HG03025 (cell line): ENCODE data around the gene CERS6.
"Not testable (repeated sequence)": the region's sequence is repeated elsewhere in the genome, so short reads cannot be mapped to it uniquely, and the experiment has no call there.

Source experiments
- ATAC-seq: cut with Tn5 transposase; IDR thresholded peaks from one replicate; pipeline ENCODE4 v1.9.1; 2021; ENCODE audit warnings: mild to moderate bottlenecking, moderate library complexity; ENCODE audit not compliant: unreplicated experiment, low FRiP score

The CERS6 gene

GRCh38 chr2:168495524-168495923, 39.5 kb downstream of the CERS6 start:
- peak; percentile 85 for ATAC-seq

DNA sequence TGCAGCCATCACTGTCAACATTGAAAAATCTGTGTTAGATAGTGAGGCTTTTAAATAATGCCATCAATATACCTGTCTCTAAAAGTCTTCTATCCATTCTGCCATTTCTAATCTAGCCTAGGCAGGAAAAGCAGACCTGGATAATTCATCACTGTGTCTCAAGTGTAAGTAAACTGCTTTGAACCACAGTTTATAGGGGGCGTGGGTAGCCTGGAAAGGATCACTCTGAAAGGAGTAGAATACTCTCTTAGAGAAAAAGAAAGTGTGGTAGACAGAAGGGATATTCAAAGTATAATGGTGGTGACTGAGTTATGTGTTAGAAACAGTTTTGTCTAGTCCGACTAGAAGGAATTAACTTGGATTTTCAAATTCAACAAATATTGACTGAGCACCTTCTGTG, 40.8 kb downstream of the CERS6 start:
- no peak for ATAC-seq

DNA sequence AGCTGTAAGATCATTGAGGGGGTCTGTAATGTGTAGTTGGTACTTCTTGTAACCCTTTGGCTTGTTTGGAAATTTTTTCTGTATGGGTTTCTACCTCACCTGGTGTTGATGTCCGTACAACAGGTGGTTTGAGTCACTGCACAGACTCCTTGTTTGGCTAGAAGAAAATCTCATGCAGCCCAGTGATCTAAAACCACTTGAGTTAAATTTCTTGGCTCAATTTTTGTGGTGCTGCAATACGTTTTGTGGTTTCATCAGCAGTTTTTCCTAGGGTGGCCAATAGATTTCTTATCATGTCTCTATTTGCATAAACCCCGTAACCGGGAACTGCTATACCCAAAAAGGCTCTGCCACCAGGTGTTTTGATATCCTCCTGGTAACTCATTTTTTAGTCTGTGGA, 43.4 kb downstream of the CERS6 start:
- no peak for ATAC-seq

DNA sequence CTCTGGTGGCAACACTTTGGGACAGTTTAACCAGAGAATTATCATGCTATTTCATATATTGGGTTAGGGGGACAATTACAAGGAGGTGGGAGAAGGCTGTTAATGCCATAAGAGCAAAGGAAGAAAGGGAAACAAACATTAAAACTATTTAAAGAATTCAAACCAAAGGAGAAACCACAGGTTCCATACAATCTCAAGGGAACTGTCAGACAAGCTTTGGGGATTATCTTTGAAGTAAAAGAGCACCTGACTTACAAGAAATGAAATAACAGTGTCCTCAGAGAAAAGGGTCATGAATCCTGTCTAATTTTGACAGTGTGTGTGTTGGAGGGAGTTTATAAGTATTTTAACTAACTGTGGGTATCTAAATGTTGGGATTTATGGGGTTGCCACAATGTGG, 44.4 kb downstream of the CERS6 start:
- ATAC-seq = no peak

- no peak for ATAC-seq
Observed at GRCh38 chr2:168501466-168502065, 45.5 kb downstream of the CERS6 start.

DNA sequence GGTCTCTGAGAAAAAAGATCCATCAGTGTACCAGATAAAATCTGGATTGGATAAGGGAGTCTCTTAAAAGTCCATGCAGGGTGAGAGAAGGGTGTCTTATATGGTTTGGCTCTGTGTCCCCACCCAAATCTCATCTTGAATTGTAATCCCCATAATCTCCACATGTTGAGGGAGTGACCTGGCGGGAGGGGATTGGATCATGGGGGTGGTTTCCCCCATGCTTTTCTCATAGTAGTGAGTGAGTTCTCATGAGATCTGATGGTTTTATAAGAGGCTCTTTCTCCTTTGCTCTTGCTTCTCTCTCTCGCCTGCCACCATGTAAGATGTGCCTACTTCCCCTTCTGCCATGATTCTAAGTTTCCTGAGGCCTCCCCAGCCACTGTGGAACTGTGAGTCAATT, 46.8 kb downstream of the CERS6 start:
- not testable (repeated sequence) for ATAC-seq

- ATAC-seq = no peak
Observed at GRCh38 chr2:168503901-168504300, 47.8 kb downstream of the CERS6 start.

GRCh38 chr2:168504323-168504722, 48.3 kb downstream of the CERS6 start:
- ATAC-seq = no peak

GRCh38 chr2:168510125-168510756, 54.2 kb downstream of the CERS6 start:
- ATAC-seq = no peak

DNA sequence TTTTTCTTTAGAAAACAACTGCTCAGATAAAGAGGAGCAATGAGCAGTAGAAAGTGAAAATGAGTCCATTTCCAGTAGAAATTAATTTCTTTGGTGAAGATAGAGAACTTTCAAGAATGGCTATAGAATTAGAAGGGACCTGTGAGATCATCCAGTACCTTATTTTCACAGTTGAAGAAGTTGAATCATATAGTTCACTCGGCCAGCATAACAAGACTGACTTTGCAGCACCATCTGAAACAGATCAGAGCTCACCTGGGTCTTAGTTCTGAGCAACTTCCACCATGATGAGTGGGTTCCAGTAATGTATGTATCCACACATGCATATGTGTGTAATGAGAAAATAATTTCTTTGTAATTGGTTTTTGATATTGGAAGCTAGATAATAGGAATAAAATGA, 58.6 kb downstream of the CERS6 start:
- ATAC-seq = no peak

GRCh38 chr2:168515502-168515901, 59.4 kb downstream of the CERS6 start:
- ATAC-seq = no peak

GRCh38 chr2:168517816-168518215, 61.7 kb downstream of the CERS6 start:
- no peak for ATAC-seq

GRCh38 chr2:168518555-168519066, 62.5 kb downstream of the CERS6 start:
- peak; percentile 65 for ATAC-seq

GRCh38 chr2:168519534-168520308, 63.6 kb downstream of the CERS6 start:
- ATAC-seq = no peak

GRCh38 chr2:168521053-168521741, 65.1 kb downstream of the CERS6 start:
- no peak for ATAC-seq

DNA sequence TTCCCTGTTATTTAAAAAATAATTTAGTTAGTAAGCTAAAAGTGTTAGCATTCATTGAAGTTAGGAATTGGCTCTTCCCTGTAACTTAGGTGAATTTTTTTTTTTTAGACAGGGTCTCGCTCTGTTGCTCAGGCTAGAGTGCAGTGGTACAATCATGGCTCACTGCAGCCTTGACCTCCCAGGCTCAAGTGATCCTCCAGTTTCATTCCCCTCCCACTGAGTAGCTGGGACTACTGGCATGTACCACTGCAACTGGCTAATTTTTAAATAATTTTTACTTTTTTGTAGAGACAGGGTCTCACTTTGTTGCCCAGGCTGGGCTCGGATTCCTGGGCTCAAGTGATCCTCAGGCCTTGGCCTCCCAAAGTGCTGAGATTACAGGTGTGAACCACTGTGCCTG, 66.4 kb downstream of the CERS6 start:
- no peak for ATAC-seq

DNA sequence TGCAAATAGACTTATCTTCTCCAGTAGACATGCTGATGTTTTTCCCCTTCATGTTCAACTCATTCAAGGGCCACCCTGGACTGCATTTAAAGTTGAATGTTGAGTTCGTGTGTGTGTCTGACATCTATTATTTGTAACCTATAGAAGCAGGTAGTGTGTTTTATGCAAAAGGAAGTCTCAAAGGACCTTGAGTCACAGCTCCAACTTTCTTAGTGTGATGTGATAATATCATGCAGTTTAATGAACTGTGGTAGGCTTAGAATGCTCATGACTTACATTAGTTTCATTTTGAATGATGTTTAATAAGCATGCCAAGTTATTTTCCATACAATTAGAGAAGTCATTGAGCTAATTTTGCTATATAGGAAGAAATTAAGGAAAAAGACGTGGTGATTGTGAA, 67.9 kb downstream of the CERS6 start:
- no peak for ATAC-seq

DNA sequence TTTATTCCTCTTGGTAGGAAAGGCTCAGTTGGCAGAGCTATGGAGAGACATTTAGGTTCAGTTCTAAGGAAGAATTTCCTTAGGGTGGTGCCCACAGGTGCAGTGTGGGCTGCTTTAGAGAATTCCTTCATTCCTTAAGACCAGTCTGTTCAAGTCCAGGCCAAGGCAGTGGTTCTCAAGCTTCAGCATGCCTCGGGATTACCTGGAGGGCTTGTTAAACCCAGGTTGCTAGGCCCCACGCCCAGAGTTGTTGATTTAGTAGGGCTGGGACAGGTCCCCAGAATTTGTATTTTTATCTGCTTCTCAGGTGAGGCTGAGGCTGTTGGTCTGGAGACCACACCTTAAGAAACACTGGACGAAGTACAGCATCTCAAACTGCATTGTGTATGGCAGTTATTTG, 68.9 kb downstream of the CERS6 start:
- ATAC-seq = no peak

DNA sequence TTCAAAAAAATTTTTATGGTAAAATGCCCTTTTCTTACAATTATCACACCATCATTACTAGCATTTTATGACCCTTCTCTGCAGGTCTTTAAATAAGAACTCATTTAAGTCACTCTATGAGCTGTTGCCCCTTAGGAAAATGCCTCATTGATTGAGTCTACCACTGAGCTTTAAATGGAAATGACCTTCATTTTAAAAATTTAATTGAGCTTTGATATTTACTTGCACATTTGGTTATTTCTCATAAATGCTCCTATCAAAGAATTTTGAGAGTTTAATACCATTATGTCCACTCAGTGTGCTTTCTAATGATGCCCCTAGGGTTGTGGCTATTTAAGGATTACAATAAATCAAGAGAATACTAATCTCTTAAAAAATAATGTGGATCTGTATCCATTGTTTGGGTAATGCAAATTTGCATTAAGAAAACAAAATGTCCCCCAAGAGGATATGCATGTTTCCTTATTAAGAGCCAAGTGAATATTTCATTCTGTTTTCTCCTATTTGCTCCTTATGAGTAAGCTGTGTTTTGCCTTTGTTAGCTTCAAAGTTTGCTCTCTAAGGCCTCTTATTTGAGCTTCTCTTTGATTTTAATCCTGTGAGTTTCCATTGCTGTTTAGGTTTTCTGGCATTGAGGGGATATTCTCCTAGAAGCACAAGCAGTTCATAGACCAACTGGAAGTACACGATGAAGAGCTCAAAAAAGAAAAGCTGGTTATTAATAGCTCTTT, 69.8 kb downstream of the CERS6 start:
- ATAC-seq = no peak

DNA sequence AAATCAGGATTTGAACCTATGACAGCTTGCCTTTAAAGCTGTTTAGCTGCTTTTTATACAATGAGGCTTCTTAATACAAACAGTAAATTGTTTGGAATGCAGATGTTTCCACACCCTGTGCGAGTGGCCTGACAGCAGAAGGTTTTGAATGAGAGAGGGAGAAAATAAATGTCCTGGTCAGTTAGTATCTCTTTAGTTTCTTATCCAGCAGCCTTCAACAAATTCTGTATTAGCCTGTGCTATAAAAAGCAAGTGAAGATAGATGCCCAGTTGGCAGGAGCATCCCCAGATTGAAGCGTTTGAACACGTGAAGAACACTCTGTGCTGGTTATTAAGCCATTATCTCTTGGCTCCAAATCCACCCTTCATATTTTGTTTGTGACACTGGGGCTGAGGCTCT, 70.6 kb downstream of the CERS6 start:
- ATAC-seq = no peak
